ENCODE measurements around the gene ITCH.
"Not testable (repeated sequence)": the region's sequence is repeated elsewhere in the genome, so short reads cannot be mapped to it uniquely, and the experiment has no call there.

GRCh38 chr20:34353467-34353866 lies 9.6 kb upstream of the ITCH start:
- not testable (repeated sequence) for TF ChIP-seq SIN3A (conservative IDR thresholded peaks at IDR 0.05 in 1 of 2, IDR thresholded peaks at IDR 0.05 in 1 of 2; ENCODE audit: low read depth in 1 of 2, low read length in 2 of 2); POLR2A (IDR thresholded peaks at IDR 0.05; ENCODE audit: control extremely low read depth in 1 of 2, low read depth in 2 of 2, low read length in 2 of 2); CHD2 (IDR thresholded peaks at IDR 0.05; ENCODE audit: low read length); EGR1 (IDR thresholded peaks at IDR 0.05; ENCODE audit: borderline replicate concordance, low read depth, low read length); CTCF (IDR thresholded peaks at IDR 0.05; ENCODE audit: control extremely low read depth in 1 of 3, insufficient read depth in 1 of 3, low read depth in 1 of 3, low read length in 3 of 3)
